ENCODE data around the gene SCD5. TPM values are rescaled to one million over a fixed set of nuclear protein-coding genes. Genes with fewer than 3 reads are reported as not detected.

The SCD5 gene
- total RNA-seq, 1 experiment from 2014 or later, result 11.9 TPM

- no peak for DNase-seq (ENCODE audit: low spot score)
Observed at GRCh38 chr4:82797040-82797404, 1.6 kb downstream of the SCD5 start.

GRCh38 chr4:82792912-82793649, 5.5 kb downstream of the SCD5 start:
- no peak for DNase-seq (ENCODE audit: low spot score)

DNA sequence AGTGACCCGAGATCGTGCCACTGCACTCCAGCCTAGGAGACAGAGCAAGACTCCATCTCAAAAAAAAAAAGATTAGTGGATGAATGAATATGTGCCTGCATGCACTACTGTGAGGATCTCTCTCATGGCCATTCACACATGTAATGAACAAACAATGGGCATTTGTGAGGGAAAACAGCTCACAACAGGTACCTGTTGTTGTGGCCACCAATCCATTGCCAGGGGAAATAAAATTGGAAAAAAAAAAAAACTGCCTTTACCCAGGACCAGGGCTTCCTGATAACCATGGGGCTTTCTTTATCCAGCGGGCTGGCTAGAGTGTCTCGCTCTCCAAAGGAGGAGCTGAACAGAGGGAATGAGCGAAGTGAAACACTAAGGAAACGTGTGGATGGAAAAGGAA, 7.4 kb downstream of the SCD5 start:
- DNase-seq (ENCODE audit: low spot score), result no peak

GRCh38 chr4:82790060-82790660, 8.4 kb downstream of the SCD5 start:
- no peak for DNase-seq (ENCODE audit: low spot score)

GRCh38 chr4:82789025-82789776, 9.4 kb downstream of the SCD5 start:
- no peak for DNase-seq (ENCODE audit: low spot score)

DNA sequence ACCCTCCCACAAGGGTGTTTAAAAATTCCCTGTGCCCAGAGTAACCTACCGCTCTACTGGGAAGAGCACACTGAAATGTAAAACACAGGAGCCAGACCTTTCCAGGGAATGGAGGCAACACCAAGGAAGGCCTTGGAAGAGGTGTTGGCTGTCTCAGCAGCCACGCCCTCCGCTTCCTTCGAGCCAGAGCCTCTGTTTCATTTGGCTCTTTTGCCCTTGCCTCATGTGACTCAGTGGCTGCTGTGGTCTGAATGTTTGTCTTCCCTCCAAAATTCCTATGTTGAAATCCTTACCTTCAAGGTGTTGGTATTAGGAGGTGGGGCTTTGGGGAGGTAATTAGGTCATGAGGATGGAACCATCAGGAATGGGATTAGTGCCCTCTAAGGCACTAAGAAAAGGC, 11.3 kb downstream of the SCD5 start:
- no peak for DNase-seq (ENCODE audit: low spot score)

DNA sequence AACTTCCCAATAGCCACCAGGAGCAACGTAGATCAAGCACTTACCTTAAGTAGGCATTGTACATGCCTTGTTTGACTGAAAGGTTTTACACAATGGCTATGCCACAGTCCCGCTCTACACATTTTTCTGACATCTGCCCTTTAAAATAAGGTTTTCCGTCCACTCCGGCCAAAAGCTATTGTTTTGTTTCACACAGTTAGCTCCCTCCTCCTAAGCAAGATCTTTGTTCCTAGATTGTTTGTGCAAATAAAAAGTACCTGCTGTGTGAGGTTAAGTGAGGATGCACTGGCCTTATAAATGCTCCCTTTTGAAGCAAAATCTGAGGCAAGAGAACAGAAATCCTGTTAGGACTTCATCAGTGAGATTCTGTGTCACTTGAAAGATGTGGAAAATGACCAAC, 11.8 kb downstream of the SCD5 start:
- no peak for DNase-seq (ENCODE audit: low spot score)

DNA sequence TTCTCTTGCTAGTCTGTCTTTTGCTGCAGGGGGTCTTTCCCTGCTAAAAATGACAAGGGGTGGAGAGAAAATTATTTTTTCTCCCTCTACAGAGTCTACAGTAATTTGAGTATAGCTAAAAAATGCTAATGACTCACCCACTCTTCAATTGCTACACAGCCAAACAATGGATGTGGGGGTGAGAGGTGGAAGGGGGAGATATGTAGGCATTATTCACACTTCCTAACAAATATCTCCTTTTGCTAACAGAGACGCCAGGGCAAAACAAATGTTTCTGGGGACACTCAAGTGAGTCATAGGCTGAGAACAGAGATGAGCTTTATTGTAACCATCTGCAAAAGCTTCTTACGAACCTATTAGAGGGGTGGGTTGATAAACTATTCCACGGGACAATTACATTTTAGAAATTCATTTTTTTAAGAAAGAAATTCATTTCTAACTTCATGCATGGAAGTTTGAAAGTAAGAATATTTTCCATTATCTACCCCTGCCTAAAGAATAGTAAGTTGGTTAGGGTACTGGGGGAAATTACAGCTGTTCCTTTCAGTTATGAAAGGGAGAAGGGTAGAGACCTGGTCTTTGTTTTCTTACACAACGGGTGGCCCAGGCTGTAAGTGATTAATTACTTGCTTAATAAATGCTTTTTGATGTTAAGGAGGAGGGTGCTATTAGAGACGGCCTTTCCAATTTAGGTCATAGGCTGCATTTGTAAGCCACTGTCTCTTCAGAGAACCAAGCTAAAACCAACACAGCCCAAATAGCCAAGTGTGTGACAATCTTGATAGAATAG, 12.8 kb downstream of the SCD5 start:
- peak; percentile 84 for DNase-seq (ENCODE audit: low spot score)

DNA sequence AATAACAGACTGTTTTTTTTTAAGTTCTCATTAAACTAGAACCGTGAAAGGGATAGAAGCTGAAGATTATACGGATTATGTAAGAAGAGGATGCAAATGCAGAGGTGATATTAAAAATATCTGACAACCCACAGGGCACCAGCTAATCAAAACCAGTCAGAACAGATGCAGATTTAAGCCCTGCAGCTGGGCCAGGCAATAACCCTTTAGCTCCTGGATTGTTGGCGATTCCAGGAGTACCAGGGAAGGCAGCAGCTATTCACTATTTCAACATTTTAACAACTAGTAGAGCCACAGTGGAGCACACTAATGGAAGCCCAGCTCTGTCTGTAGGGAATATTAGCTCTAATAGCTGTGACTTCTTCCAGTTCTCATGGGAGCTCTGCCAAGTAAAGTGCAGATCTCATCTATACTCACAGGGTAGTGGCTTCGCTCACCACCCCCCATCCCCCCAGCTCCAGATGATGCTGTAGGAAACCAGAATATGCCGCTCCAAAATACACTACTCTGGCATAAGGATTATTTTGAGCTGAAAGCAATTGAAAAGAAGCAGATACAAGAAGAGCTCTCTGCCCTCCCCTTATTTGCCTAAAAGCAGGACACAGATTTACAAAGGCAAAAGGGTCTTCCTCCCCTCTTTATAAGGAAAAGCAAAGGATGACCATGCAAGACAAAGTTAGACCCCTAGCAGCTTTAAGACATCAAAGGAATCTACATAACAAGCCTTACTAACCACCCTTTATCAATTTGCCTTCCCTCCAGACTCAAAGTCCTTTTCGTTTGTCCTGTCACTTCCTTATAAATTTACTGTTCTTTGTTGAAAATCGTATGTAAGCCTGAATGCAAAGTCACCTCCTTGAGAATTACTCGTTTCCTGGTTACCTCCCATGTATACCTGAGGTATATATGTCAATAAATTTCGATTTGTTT, 13.7 kb downstream of the SCD5 start:
- DNase-seq (ENCODE audit: low spot score), result peak; percentile 34

- no peak for DNase-seq (ENCODE audit: low spot score)
Observed at GRCh38 chr4:82782626-82783345, 15.8 kb downstream of the SCD5 start.

DNA sequence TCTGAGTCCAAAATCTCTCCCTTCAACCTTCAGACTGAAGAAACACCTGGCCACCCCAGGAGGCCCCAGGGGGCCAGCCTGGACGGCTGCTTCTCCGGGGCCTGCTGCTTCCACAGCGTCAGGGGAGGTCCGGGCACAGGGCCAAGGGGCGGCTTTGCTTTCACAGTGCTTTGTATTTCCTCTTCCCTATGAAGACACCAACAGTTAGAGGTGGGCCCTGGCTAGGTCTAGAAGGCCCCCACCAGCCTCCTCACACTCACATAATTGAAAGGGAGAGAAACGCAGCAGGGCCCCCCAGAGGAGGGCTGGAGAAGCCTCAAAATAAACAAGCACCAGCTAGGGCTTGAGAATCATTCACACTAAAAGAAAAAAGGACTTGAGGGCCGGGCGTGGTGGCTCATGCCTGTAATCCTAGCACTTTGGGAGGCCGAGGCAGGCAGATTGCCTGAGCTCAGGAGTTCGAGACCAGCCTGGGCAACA, 17.8 kb downstream of the SCD5 start:
- peak; percentile 55 for DNase-seq (ENCODE audit: low spot score)

DNA sequence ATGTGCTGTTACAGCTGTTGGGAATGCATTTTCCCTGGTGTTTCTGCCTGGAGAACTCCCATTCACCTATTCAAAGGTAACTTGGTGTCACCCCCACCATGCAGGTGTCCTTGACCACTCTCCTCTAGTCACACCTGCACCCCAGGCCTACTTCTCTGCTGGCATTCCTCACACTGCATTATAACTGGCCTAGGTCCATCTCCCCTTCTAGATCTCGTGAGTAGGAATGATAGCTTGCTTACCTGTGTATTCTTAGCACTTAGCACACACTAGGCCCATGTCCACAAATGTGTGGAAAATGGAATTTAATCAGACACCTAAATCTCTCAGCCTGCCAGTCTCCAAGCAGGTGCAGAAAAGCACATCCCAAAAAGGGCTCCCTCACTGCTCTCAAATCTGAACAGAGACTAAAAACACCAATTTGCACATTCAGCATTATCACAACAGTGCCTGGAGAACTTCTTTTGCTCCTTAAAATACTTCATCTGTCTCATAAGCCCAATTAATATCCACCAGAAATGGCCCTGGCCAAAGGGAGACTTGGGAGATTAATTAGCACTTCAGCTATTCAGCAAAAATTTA, 18.3 kb downstream of the SCD5 start:
- DNase-seq (ENCODE audit: low spot score), result no peak

- no peak for DNase-seq (ENCODE audit: low spot score)
Observed at GRCh38 chr4:82779032-82779431, 19.6 kb downstream of the SCD5 start.

DNA sequence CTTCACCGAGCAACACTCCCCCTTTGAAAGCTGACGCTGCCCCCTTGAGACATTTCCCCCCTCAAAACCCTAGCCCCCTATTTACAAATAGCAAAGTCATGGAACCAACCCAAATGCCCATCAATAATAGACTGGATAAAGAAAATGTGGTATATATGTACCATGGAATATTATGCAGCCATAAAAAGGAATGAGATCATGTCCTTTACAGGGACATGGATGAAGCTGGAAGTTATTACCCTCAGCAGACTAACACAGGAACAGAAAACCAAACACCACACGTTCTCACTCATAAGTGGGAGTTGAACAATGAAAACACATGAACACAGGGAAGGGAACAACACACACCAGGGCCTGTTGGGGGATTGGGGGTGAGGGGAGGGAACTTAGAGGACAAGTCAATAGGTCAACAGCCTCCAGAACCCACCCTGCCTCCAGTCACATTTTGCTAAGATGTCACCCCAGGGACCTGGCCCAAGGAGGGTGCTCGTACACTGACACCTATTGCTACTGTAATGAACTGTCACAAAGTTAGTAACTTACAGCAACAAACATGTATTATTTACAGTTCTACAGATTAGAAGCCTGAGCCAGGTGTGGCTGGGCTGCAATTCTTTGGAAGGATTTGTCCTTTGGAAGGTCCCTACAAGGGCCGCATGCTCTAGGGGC, 20.6 kb downstream of the SCD5 start:
- DNase-seq (ENCODE audit: low spot score), result no peak

DNA sequence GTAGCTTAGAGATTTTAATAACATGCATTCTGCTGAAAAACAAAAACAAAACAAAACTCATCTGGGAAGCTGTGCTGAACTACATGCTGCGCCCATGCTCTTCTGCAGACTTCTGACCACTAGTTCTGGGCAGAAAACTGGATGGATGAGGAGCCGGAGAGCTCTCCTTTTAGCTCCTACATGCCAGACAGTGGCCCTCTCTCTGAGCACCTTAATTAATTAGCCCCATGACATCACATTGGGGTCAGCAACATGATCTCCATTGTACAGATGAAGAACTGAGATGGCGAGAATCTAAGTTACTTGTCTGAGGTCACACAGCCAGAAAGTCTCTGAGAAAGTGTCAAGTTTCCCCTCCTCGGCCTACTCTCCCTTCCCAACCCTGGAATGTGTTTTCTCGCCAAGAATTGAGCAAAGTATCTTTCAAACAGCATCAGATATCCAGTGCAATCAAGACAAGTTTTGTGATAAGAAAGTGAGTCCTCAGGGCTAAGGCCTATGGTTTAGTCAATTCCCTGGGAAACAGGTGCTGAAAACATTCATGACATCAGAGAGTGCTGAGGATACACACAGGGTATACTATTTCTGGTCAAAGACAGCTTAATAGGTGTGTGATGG, 21.6 kb downstream of the SCD5 start:
- no peak for DNase-seq (ENCODE audit: low spot score)

GRCh38 chr4:82775243-82775642, 23.4 kb downstream of the SCD5 start:
- DNase-seq (ENCODE audit: low spot score), result no peak

GRCh38 chr4:82774711-82775171, 23.9 kb downstream of the SCD5 start:
- DNase-seq (ENCODE audit: low spot score), result no peak

DNA sequence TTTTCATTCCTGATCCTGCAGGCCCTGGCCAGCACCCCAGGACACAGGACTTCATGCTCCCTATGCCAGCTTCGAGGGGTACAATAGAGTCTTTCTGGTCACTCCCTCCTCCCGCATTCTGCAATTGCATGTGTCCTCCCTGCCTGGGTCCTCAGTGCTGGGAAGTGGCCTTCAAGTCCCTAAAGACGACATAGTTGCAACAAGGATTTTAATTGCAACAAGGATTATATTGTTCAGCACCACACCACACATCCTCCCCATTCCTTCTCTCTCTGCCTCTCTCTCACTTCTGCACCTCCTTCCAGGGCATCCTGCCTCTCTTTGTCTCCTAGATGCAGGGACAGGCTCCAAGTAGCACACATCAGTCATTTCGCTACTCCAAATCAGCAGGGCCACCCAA, 25.5 kb downstream of the SCD5 start:
- no peak for DNase-seq (ENCODE audit: low spot score)

GRCh38 chr4:82770607-82771006, 28.0 kb downstream of the SCD5 start:
- no peak for DNase-seq (ENCODE audit: low spot score)

All from A172 (cell line).